ENCODE data around the gene PKD1L1. TPM values are rescaled to one million over a fixed set of nuclear protein-coding genes. Genes with fewer than 3 reads are reported as not detected.

Gene PKD1L1
- total RNA-seq, 2 donors from 2014 or later = 0.13 to 0.20 TPM

- WGBS, 2 experiments (ENCODE audit: insufficient coverage in 1 of 2, insufficient read length in 1 of 2) = 87% methylated on average over 1 of the region's 1 CpG; no CpG with 5 or more reads in 1 of the 2 experiments
Measured at GRCh38 chr7:47777531-47778152, 170.6 kb downstream of the PKD1L1 start.

GRCh38 chr7:47776335-47776734 lies 171.9 kb downstream of the PKD1L1 start:
- H3K4me3 ChIP-seq (ENCODE audit: low read length) = no peak overlapping the region
- 100% methylated on average over 1 of the region's 1 CpG; no CpG with 5 or more reads in 1 of the 2 experiments for WGBS, 2 experiments (ENCODE audit: insufficient coverage in 1 of 2, insufficient read length in 1 of 2)
- Mint-ChIP-seq H3K4me3 (no peak overlapping the region), H3K36me3 (ENCODE audit: low read depth) (no peaks in the 10 kb centered on the region), H3K4me1 (peaks cover 9% of the 10 kb centered on the region), H3K27ac (no peak overlapping the region), H3K27me3 (ENCODE audit: insufficient read depth) (peaks cover 2% of the 10 kb centered on the region), H3K9me3 (no peaks in the 10 kb centered on the region)
- H3K4me1 ChIP-seq (ENCODE audit: control insufficient read depth, insufficient read depth, low read length) = no peaks in the 10 kb centered on the region
- no peak overlapping the region for H3K9ac ChIP-seq (ENCODE audit: extremely low read depth, low read length, poor library complexity, severe bottlenecking)
- H3K27ac ChIP-seq (ENCODE audit: low read depth, low read length) = no peak overlapping the region
- no peak for TF ChIP-seq CTCF (conservative IDR thresholded peaks at IDR 0.05)
- H3K36me3 ChIP-seq (ENCODE audit: control insufficient read depth, insufficient read depth, low read length) = no peaks in the 10 kb centered on the region
- H3K9me3 ChIP-seq (ENCODE audit: control insufficient read depth, low read length) = no peaks in the 10 kb centered on the region
- DNase-seq = no peak
- H3K27me3 ChIP-seq (ENCODE audit: control insufficient read depth, insufficient read depth, low read length, poor library complexity, severe bottlenecking) = no peaks in the 10 kb centered on the region

More at GRCh38 chr7:47777531-47778152, 170.6 kb downstream of the PKD1L1 start:
- DNase-seq = no peak
- Histone ChIP-seq H3K4me3 (ENCODE audit: low read length) (no peak overlapping the region), H3K27me3 (ENCODE audit: control insufficient read depth, insufficient read depth, low read length, poor library complexity, severe bottlenecking) (no peaks in the 10 kb centered on the region), H3K27ac (ENCODE audit: low read depth, low read length) (no peak overlapping the region), H3K9me3 (ENCODE audit: control insufficient read depth, low read length) (no peaks in the 10 kb centered on the region), H3K9ac (ENCODE audit: extremely low read depth, low read length, poor library complexity, severe bottlenecking) (no peak overlapping the region), H3K36me3 (ENCODE audit: control insufficient read depth, insufficient read depth, low read length) (no peaks in the 10 kb centered on the region), H3K4me1 (ENCODE audit: control insufficient read depth, insufficient read depth, low read length) (no peaks in the 10 kb centered on the region)
- H3K27me3 Mint-ChIP-seq (ENCODE audit: insufficient read depth) = peaks cover 2% of the 10 kb centered on the region
- H3K36me3 Mint-ChIP-seq (ENCODE audit: low read depth) = no peaks in the 10 kb centered on the region
- no peak for TF ChIP-seq CTCF (conservative IDR thresholded peaks at IDR 0.05)
- H3K27ac Mint-ChIP-seq = no peak overlapping the region
- H3K4me3 Mint-ChIP-seq = no peak overlapping the region
- peaks cover 3% of the 10 kb centered on the region for H3K9me3 Mint-ChIP-seq
- peaks cover 1% of the 10 kb centered on the region for H3K4me1 Mint-ChIP-seq

- Histone ChIP-seq H3K9ac (ENCODE audit: extremely low read depth, low read length, poor library complexity, severe bottlenecking) (no peak overlapping the region), H3K36me3 (ENCODE audit: control insufficient read depth, insufficient read depth, low read length) (no peaks in the 10 kb centered on the region), H3K4me1 (ENCODE audit: control insufficient read depth, insufficient read depth, low read length) (no peaks in the 10 kb centered on the region), H3K27me3 (ENCODE audit: control insufficient read depth, insufficient read depth, low read length, poor library complexity, severe bottlenecking) (no peaks in the 10 kb centered on the region), H3K9me3 (ENCODE audit: control insufficient read depth, low read length) (no peaks in the 10 kb centered on the region), H3K27ac (ENCODE audit: low read depth, low read length) (no peak overlapping the region), H3K4me3 (ENCODE audit: low read length) (no peak overlapping the region)
- H3K27ac Mint-ChIP-seq = no peak overlapping the region
- peaks cover 2% of the 10 kb centered on the region for H3K27me3 Mint-ChIP-seq (ENCODE audit: insufficient read depth)
- H3K9me3 Mint-ChIP-seq = no peaks in the 10 kb centered on the region
- H3K36me3 Mint-ChIP-seq (ENCODE audit: low read depth) = no peaks in the 10 kb centered on the region
- no peak overlapping the region for H3K4me3 Mint-ChIP-seq
- WGBS, 2 experiments (ENCODE audit: insufficient coverage in 1 of 2, insufficient read length in 1 of 2) = 88 to 100% methylated on average over 1 of the region's 2 CpGs
- TF ChIP-seq CTCF (conservative IDR thresholded peaks at IDR 0.05) = no peak
- DNase-seq = no peak
- H3K4me1 Mint-ChIP-seq = peaks cover 9% of the 10 kb centered on the region
Measured at GRCh38 chr7:47775238-47775637, 173.0 kb downstream of the PKD1L1 start.
